ENCODE data around the gene ABITRAM.
A peak's percentile ranks its signal among the peaks of the same experiment; 100 is the strongest.
"Not testable (repeated sequence)": the region's sequence is repeated elsewhere in the genome, so short reads cannot be mapped to it uniquely, and the experiment has no call there.

Gene ABITRAM

DNA sequence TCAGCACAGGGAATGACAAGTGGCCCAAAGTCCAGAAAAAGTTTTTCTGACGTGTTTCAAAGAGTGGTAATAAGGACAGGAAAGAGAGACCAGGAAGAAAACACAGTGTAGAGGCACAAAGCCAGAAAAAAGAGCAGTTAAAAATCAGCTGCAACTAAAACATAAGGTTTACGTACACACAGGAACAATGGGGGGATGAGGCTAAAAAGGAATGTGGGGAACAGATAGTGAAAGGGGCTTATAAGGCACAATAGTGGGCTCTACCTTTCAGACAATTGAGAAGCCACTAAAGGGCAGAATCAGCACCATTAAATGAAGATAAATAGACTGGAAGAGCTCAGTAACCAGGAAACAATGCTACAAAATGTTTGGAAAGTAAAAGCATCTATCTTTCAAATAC, 5.8 kb upstream of the ABITRAM start:
- no peak for DNase-seq (ENCODE audit: low read depth)

DNA sequence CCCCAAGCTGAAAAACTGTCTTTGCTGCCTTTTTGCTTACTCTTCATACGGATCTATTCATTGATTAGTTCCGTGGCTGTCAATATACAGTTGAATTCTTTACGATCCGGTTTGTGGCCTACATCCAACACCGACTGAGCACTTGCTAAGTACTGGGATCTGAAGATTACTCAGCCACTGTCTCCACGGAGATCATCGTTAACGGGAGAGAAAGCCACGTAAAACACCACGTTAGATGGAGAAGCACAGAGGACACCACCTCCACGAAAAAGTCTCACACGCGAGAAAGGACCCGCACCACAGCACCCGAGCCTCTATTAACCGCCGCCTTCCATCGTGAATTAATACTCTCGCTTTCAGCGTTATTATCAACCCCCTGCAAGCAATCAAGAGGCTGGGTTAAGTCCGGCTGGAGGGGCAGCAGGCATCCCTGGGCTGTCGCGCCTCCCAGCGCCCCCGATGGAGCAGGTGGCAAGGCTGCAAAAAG, 926 bp upstream of the ABITRAM start:
- no peak for DNase-seq (ENCODE audit: low read depth)

DNA sequence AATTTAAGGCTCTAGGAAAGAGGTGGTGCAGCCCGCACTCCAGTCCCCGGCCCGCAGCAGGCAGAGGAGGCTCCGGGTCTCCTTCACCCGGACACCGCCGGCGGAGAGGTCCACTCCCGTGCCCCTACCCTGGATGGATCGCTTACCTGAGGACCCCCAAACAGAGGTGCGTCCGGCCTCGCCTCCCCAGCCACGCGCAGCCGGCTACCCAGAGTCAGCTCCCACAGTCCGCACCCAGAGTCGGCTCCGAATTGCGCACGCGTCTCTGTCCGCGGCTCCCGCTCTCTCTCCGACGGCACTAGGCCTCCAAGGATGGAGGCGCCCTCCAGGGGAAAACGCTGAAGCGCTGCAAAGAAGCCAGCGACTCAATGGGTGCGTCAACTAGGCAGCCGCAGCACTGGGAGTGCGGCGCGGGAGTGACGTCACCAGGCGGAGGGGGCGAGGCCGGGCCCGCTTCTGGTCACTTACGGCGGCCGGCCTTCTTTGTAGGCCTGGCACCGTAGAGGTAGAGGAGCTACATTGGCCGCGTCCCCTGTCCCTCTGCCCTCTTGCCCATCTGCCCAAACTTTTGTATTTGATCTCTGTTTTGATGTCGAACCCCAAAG, 380 bp upstream of the ABITRAM start, which contains the start of gene ELP1:
TSS of gene ELP1 (minus strand) at position 407 of the 605 bp plus-strand sequence. CDS start 2,978 bp downstream, outside the sequence.
- DNase-seq (ENCODE audit: low read depth) = peak; percentile 59

DNA sequence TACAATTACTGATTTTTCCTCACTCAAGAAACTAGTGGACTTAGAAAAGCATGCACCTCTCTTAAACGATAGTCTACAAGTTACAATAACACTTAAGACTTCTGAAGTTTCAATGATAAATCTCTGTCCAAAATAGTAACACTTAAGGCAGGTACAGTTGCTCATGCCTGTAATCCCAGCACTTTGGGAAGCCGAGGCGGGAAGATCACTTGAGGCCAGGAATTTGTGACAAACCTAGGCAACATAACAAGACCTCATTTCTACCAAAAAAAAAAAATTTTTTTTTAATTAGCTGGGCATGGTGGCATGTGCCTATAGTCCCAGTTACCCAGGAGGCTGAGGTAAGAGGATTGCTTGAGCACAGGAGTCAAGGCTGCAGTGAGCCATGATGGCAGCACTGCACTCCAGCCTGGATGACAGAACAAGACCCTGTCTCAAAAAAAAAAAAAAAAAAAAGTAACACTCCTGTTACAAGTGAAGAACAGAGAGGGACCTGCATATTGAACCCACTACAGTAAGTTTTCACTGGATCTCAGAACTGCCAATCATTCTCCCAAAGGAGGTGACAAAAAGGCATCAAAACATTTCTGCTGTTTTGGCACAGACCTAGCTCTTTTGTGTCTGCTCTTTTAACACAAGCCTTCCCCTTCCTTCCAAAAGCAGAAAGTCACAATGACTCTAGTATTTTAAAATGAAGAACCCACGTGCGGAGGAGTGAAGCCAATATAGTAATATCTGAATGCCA, 3.5 kb downstream of the ABITRAM start:
- DNase-seq (ENCODE audit: low read depth) = no peak

DNA sequence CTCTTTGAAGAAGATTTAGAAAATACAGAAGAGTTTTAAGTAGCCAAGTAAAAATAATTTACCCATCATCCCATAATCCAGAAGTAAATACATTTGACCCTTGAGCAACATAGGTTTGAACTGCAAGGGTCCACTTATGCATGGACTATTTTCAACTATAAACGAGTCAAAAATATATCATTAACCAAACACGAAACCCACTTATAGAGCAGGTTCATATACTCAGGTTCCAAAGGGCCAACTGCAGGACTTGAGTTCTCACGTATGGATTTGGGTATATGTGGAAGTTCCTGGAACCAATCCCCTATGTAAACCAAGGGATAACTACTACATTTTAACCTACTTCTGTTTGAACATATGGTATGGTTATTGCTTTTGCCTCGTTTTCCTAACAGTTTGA, 5.8 kb downstream of the ABITRAM start:
- DNase-seq (ENCODE audit: low read depth) = no peak

DNA sequence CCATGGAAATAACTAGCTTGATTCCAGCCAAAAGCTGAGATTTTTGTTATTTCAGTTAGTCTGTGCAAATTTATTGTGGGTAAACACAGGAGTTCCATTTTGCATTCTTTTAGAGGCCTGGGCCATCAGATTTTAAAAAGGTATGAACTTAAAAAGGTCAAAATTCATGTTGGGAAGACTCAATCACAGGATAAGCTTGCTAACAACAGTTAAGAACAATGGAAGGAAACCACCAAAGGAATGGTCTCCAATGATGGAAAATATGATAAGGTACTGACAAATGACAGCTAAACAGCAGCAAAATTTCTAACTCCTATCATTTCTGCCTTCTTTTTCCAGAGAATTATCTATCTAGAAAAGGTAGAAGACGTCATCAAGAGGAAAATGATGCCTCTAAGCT, 16.0 kb downstream of the ABITRAM start:
- DNase-seq (ENCODE audit: low read depth) = no peak

DNA sequence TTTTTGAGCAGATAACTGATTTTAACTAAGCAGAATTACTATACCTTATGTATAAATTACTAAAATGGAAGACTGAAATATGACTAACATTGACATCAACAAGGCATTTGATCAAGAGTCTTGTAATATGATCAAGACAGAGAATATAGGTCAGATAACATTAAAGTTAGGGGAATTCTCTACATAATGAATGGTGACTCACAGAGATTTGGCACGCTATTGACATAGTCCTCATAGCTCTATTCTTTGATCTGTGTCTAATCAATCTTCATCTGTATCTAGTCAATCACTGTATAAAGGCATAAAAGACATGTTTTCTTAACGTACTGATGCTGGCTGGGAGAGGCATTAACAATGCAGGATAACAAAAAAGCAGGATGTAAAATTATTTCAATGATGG, 17.4 kb downstream of the ABITRAM start:
- no peak for DNase-seq (ENCODE audit: low read depth)

DNA sequence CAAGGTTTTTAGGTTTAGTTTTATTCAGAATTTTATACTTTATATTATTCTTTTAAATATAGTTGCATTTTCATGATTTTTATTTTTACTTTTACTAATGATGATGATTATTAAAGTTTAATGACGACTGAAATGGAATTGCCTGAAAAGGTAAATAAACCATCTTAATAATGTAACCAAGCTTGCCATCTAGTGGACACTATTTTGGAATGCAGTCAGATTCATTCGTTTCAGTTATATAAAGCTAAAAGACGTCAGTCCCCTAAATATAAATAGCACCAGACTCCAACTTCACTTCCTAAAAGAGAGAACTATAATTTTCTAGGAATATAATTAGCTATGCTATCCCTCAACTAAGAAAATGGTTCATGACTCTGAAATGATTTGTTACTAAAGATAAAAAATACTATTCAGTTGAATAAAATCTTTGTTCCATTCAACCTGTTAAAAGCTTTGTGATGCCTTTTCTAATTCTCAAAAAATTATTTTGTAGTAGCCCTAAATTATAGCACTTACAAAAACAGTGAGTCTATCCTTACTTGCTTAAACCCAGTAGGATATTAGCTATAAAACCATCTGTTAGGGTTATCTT, 19.9 kb downstream of the ABITRAM start:
- no peak for DNase-seq (ENCODE audit: low read depth)

DNA sequence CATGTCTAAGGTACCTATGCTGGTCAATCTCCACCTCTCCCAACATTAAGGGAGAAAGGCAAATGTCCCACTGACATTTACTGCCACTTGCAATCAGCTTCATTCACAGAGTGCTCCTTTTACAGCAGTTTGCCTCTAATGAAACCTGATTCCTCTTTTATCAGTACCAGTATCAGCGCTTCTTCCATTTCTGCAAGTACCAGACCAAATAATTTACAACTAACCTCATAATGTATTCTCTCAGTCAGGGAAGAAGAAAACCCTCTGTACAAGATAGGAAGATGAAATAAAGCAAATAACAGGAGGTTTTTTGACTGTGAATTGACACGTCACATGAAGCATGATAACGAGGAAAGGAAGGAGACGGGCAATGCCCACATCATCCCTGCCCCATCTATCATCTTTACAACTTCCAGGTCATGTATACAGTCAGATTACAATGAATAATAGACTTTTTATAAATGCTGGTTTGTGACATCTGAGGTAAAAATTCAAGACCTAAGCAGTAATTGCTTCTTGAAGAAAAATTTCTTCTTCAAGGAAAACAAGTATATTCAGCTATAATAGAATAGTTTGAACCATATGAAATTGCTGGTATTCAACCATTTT, 21.9 kb downstream of the ABITRAM start:
- DNase-seq (ENCODE audit: low read depth) = no peak

DNA sequence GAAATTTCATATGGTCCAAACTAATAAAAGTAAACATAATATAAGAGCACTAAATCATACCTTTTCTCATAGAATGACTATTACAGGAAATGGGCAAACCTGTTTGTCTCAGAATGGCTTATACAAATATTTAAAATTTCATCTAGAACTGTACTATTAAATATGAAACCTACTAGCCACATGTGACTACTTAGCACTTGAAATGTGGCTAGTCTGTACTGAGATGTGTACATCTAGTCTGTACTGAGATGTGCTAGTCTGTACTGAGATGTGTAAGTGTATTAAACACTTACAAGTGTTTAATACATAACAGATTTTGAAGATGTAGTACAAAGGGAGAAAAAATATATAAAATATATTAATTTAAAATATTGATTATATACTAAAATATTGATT, 22.4 kb downstream of the ABITRAM start:
- no peak for DNase-seq (ENCODE audit: low read depth)

DNA sequence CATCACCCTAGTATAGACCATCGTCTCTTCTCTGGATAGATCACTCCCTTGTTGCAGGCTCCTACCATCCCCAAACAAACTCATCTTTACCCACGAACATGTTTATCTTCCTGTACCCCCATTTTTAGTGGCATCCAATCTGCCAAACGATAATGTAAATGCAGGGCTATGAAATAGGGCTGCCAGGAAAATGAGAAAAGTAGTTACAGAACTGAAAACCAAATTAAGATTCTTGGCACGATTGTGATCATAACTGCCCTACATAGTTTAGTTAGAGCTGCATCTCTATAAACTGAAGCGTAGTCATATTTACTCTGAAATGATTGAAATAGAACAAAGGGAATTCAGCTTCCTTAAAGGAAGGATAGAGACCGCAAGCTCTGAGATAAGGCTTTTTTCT, 26.1 kb downstream of the ABITRAM start:
- no peak for DNase-seq (ENCODE audit: low read depth)

DNA sequence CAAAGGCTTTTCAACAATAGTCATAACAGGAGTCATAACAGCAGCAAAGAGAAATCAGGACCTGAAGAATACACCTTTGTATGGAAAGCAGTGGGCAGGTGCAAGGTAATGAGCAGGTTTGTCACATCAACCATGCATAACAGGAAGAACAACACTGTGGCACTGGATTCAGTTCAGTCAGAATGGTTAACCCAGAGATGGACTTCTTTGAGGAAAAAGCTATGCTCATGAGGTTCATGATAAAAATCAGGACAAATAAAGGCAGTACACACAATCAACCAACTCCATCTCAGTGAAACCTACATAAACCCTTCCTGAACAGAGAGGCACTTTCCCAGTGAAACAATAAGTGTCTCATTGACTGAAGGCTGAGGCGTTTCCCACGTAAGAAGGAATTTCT, 27.0 kb downstream of the ABITRAM start:
- no peak for DNase-seq (ENCODE audit: low read depth)

DNA sequence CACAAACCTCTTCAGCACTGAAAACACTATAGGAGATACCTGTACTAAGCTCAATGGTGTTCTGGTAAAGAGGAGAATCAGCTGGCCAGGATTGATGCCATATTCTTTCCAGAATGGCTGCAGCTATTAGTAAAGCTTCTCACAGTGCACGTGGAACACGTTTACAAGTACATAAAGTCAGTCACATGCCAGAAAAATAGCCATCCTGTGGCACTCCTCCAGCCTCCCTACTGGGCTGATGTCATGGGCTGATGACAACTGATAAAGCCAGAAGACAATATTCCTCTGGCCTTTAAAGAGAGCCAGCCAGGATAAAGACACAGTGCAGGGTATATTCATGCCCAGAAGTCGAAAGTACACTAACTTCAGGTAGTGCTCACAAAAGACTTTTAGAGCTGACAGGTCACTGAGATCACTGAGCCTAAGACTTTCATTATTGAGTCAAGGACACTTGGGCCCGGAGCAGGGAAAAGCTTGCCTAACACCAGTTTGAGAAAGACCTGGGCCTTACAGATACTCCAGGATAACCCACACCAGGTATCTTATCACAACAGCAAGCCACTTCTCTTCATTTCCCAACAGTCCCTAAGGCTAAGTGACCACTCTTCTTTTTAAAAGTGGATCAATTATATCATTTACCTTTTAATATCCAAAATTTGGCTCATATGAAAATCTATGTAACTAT, 29.4 kb downstream of the ABITRAM start:
- DNase-seq (ENCODE audit: low read depth) = no peak

DNA sequence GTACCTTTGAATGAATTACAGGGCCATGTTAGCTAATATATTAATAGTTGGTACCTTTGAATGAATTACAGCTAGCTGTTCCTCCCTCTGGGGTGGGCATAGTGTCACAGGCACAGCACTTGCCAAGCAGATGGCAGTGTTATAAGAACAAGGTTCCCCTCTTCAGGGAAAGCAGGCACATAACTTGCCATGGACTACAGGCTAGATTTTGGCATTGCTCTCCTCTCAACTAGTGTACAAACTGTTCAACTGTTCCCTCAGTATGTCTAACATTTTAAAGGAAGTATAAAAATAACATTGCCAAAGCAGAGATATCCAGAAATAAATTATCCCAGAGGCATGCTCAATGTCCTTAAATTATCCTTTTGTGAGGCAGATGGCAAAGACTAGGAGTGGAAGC, 33.7 kb downstream of the ABITRAM start:
- DNase-seq (ENCODE audit: low read depth) = no peak

DNA sequence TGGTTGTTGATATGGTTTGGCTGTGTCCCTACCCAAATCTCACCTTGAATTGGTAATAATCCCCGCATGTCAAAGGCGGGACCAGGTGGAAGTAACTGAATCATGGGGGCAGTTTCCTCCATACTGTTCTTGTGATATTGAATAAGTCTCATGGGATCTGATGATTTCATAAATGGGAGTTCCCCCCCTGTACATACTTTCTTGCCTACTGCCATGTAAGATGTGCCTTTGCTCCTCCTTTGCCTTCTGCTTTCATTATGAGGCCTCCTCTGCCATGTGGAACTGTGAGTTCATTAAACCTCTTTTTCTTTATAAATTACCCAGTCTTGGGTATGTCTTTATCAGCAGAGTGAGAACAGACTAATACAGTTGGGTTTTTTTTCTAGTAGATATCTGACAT, 37.2 kb downstream of the ABITRAM start:
- DNase-seq (ENCODE audit: low read depth) = not testable (repeated sequence)

DNA sequence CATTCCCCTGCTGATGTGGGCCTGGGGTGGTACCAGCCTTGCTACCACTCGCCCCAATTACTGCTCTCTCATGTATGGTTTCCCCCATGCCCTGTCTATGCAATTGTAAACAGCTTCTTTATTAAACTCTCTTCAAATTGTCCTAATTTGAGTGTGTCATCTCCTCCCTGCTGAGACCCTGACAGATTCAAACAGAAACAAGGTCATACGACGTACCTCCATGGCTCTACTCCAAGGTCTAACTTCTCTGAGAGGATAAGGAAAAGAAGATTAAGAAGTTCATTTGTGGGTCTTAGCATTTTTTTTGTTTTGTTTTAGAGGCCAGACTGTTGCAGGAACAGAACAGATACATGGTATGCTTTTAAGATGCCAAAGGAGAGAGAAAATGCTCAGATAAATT, 38.0 kb downstream of the ABITRAM start:
- DNase-seq (ENCODE audit: low read depth) = no peak

DNA sequence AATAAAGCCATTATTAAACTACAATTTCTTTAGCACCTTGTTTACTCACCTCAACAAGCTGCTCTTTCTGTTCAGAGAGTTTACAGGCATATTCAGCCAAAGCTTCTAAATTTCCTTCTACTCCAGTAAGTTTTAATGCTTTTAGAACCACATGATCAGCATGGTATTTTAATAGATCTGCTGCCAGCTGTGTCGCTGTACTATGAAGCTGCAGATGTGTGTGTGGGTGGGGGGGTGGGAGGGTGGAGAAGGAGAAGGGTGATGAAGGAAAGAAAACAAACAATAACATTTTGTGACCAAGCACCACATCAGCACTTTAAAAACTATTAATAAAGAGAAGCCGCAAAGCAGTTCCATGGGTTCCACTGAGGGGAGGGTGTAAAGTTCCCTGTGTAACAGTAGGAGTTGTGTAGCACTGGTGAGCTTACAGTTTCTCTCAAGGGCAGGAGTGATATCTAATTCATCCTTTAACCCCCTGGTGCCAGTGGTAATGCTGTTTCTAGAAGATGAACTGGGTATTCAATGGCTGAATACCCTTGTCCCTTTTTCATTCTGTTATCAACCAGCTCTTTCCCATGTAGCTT, 38.5 kb downstream of the ABITRAM start:
- no peak for DNase-seq (ENCODE audit: low read depth)

DNA sequence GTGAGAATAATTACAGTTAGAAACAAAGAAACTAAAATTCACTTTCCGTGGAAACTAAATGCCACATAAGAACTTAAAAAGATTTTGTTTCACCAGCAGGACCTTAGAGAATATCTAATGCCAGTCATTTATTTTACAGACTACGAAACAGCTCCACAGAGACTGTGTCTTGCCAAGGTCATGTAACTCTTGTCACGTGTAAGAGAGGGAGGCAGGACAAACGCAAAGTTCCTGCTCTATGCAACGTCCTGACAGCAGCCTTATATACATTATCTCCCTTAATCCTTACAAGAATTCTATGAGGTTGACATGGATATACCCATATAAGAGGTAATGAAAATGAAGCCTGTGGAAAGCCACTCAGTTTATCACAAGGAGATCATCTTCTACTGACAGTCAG, 39.7 kb downstream of the ABITRAM start:
- DNase-seq (ENCODE audit: low read depth) = no peak

DNA sequence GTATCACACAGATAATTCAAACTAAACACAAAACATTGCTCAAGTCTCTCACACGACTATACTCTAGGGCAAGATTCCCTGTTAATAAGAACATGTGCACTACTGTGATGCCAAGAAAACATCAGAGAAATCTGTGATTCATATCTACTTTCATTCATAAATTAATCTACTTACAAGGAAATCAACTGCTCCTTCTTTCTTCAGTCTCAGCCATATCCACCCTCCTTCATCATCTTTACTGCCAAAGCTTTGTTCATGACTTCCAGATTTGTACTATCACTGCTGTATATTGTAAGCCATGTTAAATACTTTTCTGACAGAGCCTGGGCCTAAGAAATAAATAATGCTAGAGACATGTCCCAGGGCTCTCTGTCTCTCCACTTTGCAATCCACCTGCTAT, 44.0 kb downstream of the ABITRAM start:
- no peak for DNase-seq (ENCODE audit: low read depth)

DNA sequence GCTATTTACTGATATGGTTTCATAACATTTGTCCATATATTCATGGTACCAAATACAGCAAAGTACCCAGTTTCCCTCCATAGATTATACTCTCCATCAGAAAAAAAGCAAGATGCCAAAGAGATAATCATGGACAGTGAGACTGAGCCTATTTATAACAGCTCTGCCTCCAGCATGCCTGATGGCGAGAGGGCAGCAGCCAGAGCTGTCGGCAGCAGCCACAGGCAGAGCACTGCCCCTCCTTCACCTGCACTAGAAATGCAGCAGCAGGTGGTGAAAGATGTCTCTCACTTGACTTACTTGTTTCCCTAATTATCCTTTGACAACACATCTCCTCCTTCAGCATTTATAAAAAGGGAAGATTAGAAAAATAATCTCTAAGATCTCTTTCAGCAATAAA, 46.7 kb downstream of the ABITRAM start:
- DNase-seq (ENCODE audit: low read depth) = no peak

DNA sequence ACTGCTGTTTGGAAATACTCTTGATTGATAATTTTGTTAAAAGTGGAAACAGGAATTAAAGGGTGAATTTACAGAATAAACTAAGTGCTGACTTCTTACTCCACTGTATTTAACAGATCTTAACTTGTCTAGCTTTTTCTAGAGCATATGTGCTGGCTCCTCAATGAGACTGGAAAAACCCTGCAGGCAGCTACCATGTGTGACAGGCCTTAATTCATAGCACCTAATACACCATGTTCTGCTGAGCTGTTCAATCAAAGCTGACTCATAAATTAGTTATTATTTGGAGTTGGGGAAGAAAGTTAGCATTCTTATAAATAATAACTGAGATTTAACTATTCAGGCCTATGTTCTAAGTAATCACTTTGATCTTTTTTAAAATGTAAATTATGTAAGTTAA, 49.7 kb downstream of the ABITRAM start:
- DNase-seq (ENCODE audit: low read depth) = no peak

Measured in GM04503 (cell line).